Retina (tissue), 1 donor: ENCODE measurements around the gene SLC2A13.

ENCODE experiments used
- DNase-seq: peaks from one replicate; pipeline ENCODE4 v3.0.0-alpha.2; 2016

The SLC2A13 gene

GRCh38 chr12:39723831-39724230 is 382.1 kb downstream of the SLC2A13 start:
- DNase-seq: no peak

GRCh38 chr12:39722504-39722903 is 383.4 kb downstream of the SLC2A13 start:
- DNase-seq: no peak

- DNase-seq: no peak
Observed at GRCh38 chr12:39713552-39713951, 392.3 kb downstream of the SLC2A13 start.

- DNase-seq: no peak
Observed at GRCh38 chr12:39712334-39712733, 393.5 kb downstream of the SLC2A13 start.
